Measurements from ENCODE around the gene CD79A. TPM values are rescaled to one million over a fixed set of nuclear protein-coding genes. Genes with fewer than 3 reads are reported as not detected.
"Not testable (repeated sequence)": the region's sequence is repeated elsewhere in the genome, so short reads cannot be mapped to it uniquely, and the experiment has no call there.

The CD79A gene
- total and polyA plus RNA-seq, 7 experiments from 2014 or later, result 2.6 to 27.9 (median 8.9) TPM

DNA sequence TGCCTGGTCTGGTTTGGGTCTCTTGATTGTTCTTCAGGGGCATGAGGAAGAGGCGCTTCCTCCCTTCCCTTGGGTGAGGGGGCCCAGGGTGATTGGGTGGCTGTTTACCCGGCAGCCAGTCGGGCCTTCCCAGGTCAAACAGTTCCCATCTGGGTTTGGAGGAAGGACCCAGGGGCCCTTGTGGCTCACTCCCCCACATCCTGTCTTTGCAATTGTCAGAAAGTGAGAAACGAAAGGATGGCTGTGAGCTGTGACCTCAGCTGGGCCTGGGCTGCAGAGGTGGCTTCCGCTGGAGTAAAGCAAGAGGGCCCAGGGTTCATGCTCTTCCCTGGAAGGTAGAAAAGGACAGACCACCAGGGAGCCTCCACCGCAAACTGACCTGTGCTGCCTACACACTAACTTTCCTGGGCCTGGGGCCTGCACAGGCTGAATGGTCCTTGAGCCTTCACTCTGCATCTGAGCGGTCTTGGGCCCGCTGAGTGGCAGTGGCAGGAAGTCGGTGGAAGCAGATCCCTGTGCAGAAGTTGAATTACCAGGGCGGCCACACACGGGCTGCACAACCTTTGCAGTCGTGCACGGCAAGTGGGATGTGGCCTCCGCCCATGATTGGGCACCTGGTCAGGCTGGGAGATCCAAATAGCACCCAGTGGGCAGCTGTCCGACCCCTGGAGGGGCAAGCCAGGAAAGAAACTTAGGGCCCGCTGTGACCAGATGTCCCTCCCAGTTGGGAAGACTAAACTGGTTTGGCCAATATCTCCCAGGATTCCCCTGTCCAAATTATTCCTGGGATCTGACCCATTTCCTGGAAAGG, 5.3 kb upstream of the CD79A start:
- CTCF ChIA-PET, result interaction anchor here (0.7 to 8.7 kb wide), 11 partner anchors 9 to 87 kb away, joined by 3 to 151 read pairs (median 6); partner anchors contain the start of genes RABAC1 and RPS19
- Histone ChIP-seq H3K4me1 (ENCODE audit: control insufficient read depth in 2 of 2, insufficient read depth in 2 of 2, low read length in 2 of 2) (peaks cover 69 to 83% of the 10 kb centered on the region in 2 donors), H3K4me3 (ENCODE audit: low read length) (no peak overlapping the region), H3K27ac (ENCODE audit: low read depth, low read length) (peak overlapping the region; percentile 74), H3K9me3 (ENCODE audit: control insufficient read depth in 2 of 3, low read length in 3 of 3) (no peaks in the 10 kb centered on the region), H3K27me3 (ENCODE audit: control insufficient read depth in 2 of 2, insufficient read depth in 2 of 2, low read length in 2 of 2) (no peaks in the 10 kb centered on the region), H3K36me3 (ENCODE audit: control insufficient read depth in 2 of 3, insufficient read depth in 3 of 3, low read length in 3 of 3) (peaks cover 0 to 28% (median 10%) of the 10 kb centered on the region in 3 experiments)
- H3K36me3 Mint-ChIP-seq, result peaks cover 0 to 22% (median 11%) of the 10 kb centered on the region in 5 donors
- DNase-seq, result peak; percentile 38 to 77 (median 73)
- no peaks in the 10 kb centered on the region for H3K27me3 Mint-ChIP-seq
- peak overlapping the region; percentile 75 to 93 (median 80) for H3K4me3 Mint-ChIP-seq
- ATAC-seq, result peak; percentile 50
- no peaks in the 10 kb centered on the region for H3K9me3 Mint-ChIP-seq
- intact Hi-C loops (cut with micrococcal nuclease), result loop anchor here (1.0 to 5.0 kb wide), 5 partner anchors 11 to 161 kb away; partner anchors contain the start of genes RPS19 (in 2 of the 2) and RABAC1 (in 1 of the 2)
- H3K4me1 Mint-ChIP-seq, result peaks cover 42 to 86% (median 75%) of the 10 kb centered on the region in 7 donors
- POLR2A ChIA-PET, result interaction anchor here (0.7 to 11.3 kb wide), 14 partner anchors 9 to 141 kb away, joined by 3 to 565 read pairs (median 12); partner anchors contain the start of genes ARHGEF1, ERFL and RPS19
- H3K27ac Mint-ChIP-seq, result peak overlapping the region; percentile 93 to 99 (median 97)

DNA sequence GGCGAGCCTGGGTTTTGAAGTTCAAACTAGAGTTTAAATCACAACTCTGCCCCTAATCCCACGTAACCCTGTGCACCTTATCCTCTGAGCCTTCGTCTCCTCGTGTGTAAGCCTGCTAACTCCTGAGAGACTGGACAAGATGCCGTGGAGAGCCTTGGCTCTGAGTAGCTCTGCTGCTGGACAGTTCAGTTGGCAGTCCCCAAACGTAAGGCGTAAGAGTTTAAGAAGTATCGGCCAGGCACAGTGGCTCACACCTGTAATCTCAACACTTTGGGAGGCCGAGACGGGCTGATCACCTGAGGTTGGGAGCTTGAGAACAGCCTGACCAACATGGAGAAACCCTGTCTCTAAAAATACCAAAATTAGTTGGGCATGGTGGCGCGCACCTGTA, 4.7 kb upstream of the CD79A start:
- ChIA-PET CTCF (interaction anchor here (1.1 to 8.7 kb wide), 14 partner anchors 9 to 86 kb away, joined by 3 to 151 read pairs (median 8); partner anchors contain the start of gene RPS19), POLR2A (interaction anchor here (0.6 to 11.3 kb wide), 20 partner anchors 8 to 1899 kb away, joined by 3 to 565 read pairs (median 6); partner anchors contain the start of genes ARHGEF1, ERFL, RABAC1 and RPS19)
- H3K27me3 Mint-ChIP-seq, result no peaks in the 10 kb centered on the region
- peak overlapping the region; percentile 91 to 99 (median 97) for H3K27ac Mint-ChIP-seq
- H3K4me1 Mint-ChIP-seq, result peaks cover 44 to 92% (median 78%) of the 10 kb centered on the region in 7 donors
- H3K4me1 ChIP-seq (ENCODE audit: control insufficient read depth in 2 of 2, insufficient read depth in 2 of 2, low read length in 2 of 2), result peaks cover 75 to 89% of the 10 kb centered on the region in 2 donors
- no peaks in the 10 kb centered on the region for H3K9me3 Mint-ChIP-seq
- peak overlapping the region in 8 of 10 donors; percentile 7 to 93 (median 62) for H3K4me3 Mint-ChIP-seq
- H3K36me3 ChIP-seq (ENCODE audit: control insufficient read depth in 2 of 3, insufficient read depth in 3 of 3, low read length in 3 of 3), result peaks cover 0 to 28% (median 10%) of the 10 kb centered on the region in 3 experiments
- peaks cover 0 to 22% (median 11%) of the 10 kb centered on the region in 5 donors for H3K36me3 Mint-ChIP-seq
- intact Hi-C loops (cut with micrococcal nuclease), result loop anchor here (2.0 to 5.0 kb wide), 3 partner anchors 38 to 160 kb away; partner anchors contain the start of gene RABAC1 (in 1 of the 2)
- ATAC-seq, result no peak
- DNase-seq, result no peak
- no peaks in the 10 kb centered on the region for H3K9me3 ChIP-seq (ENCODE audit: control insufficient read depth in 2 of 3, low read length in 3 of 3)
- H3K4me3 ChIP-seq (ENCODE audit: low read length), result no peak overlapping the region
- no peaks in the 10 kb centered on the region for H3K27me3 ChIP-seq (ENCODE audit: control insufficient read depth in 2 of 2, insufficient read depth in 2 of 2, low read length in 2 of 2)
- peak overlapping the region; percentile 74 for H3K27ac ChIP-seq (ENCODE audit: low read depth, low read length)

DNA sequence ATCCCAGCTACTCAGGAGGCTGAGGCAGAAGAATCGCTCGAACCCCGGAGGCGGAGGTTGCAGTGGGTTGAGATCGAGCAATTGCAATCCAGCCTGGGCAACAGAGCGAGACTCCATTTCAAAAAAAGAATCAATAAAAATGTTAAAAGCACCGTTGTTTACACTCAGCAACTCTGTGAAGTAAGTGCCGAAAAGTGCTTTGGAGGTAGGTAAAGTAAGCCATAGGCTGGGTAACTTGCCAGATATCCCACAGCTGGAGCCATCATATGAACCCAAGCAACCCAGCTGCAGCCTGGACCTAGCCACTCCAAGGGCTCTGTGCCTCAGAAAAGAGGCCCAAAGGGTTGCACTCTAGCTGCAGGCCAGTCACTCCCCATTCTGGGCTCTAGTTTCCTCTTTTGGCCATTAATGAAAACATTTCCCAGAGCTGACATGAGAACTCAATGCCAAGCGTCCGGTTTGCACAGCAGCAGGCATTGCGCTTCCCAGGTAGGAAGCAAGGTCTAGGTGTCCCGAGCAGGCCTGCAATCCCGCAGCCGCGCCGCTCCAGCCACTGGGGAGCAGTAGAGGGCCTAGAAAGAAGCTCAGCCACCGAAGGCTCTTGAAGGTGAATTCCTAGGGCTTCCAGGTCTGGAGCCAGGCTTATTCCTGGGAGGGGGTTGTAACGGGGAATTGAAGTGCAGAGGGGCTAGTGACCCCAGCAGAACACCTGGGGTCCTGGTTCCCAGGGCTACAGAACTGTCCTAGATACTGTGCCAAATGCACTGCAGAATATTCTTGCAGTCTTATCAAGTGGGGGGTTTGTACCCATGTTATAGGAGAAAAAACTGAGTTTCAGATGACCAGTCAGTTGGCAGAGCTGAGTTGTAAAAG, 4.1 kb upstream of the CD79A start:
- no peak overlapping the region for H3K4me3 ChIP-seq (ENCODE audit: low read length)
- no peaks in the 10 kb centered on the region for H3K27me3 ChIP-seq (ENCODE audit: control insufficient read depth in 2 of 2, insufficient read depth in 2 of 2, low read length in 2 of 2)
- H3K27ac Mint-ChIP-seq, result peak overlapping the region; percentile 91 to 99 (median 99)
- no peaks in the 10 kb centered on the region for H3K27me3 Mint-ChIP-seq
- H3K36me3 ChIP-seq (ENCODE audit: control insufficient read depth in 2 of 3, insufficient read depth in 3 of 3, low read length in 3 of 3), result peaks cover 0 to 26% (median 10%) of the 10 kb centered on the region in 3 experiments
- DNase-seq (peak; percentile 58 to 72 (median 65)), ATAC-seq (peak; percentile 20)
- H3K9me3 Mint-ChIP-seq, result no peaks in the 10 kb centered on the region
- POLR2A ChIA-PET, result interaction anchor here (0.6 to 11.3 kb wide), 26 partner anchors 8 to 1900 kb away, joined by 3 to 565 read pairs (median 5); partner anchors contain the start of genes ARHGEF1, ERFL, RABAC1 and RPS19
- intact Hi-C loops (cut with micrococcal nuclease), result loop anchor here (1.0 to 5.0 kb wide), 5 partner anchors 38 to 159 kb away; partner anchors contain the start of gene RABAC1 (in 1 of the 2)
- peaks cover 0 to 20% (median 8%) of the 10 kb centered on the region in 5 donors for H3K36me3 Mint-ChIP-seq
- CTCF ChIA-PET, result interaction anchor here (0.5 to 8.7 kb wide), 19 partner anchors 8 to 507 kb away, joined by 3 to 151 read pairs (median 6); partner anchors contain the start of gene RPS19
- H3K27ac ChIP-seq (ENCODE audit: low read depth, low read length), result peak overlapping the region; percentile 74
- peaks cover 45 to 93% (median 79%) of the 10 kb centered on the region in 7 donors for H3K4me1 Mint-ChIP-seq
- no peaks in the 10 kb centered on the region for H3K9me3 ChIP-seq (ENCODE audit: control insufficient read depth in 2 of 3, low read length in 3 of 3)
- peaks cover 82 to 91% of the 10 kb centered on the region in 2 donors for H3K4me1 ChIP-seq (ENCODE audit: control insufficient read depth in 2 of 2, insufficient read depth in 2 of 2, low read length in 2 of 2)
- H3K4me3 Mint-ChIP-seq, result peak overlapping the region; percentile 1 to 93 (median 67)

DNA sequence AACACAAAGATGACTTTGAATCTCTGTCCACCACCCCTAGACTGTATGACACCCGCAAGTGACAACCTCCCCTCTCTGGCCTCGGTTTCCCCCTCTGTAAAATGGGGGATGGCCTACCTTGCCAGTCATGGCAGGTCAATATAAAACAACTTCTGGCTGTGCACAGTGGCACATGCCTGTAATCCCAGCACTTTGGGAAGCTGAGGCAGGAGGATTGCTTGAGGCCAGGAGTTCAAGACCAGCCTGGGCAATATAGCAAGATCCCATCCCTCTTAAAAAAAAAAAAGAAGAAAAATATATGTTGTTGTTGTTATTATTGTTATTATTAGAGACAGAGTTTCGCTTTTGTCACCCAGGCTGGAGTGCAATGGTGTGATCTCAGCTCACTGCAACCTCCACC, 1.1 kb upstream of the CD79A start:
- Histone ChIP-seq H3K4me1 (ENCODE audit: control insufficient read depth in 2 of 2, insufficient read depth in 2 of 2, low read length in 2 of 2) (peaks cover 83 to 90% of the 10 kb centered on the region in 2 donors), H3K27ac (ENCODE audit: low read depth, low read length) (peak overlapping the region; percentile 86), H3K4me3 (ENCODE audit: low read length) (peak overlapping the region; percentile 34)
- ChIA-PET CTCF (interaction anchor here (1.0 to 8.7 kb wide), 5 partner anchors 12 to 72 kb away, joined by 3 to 151 read pairs (median 5); partner anchors contain the start of gene RPS19), POLR2A (interaction anchor here (0.7 to 11.3 kb wide), 10 partner anchors 10 to 83 kb away, joined by 3 to 565 read pairs (median 10); partner anchors contain the start of genes ARHGEF1, ERFL, RABAC1 and RPS19)
- H3K4me3 Mint-ChIP-seq, result peak overlapping the region; percentile 60 to 84 (median 80)
- H3K9me3 ChIP-seq (ENCODE audit: control insufficient read depth in 2 of 3, low read length in 3 of 3); H3K27me3 Mint-ChIP-seq; H3K9me3 Mint-ChIP-seq; DNase-seq; H3K27me3 ChIP-seq (ENCODE audit: control insufficient read depth in 2 of 2, insufficient read depth in 2 of 2, low read length in 2 of 2); H3K36me3 ChIP-seq (ENCODE audit: control insufficient read depth in 2 of 3, insufficient read depth in 3 of 3, low read length in 3 of 3); ATAC-seq: not testable (repeated sequence)
- peak overlapping the region; percentile 94 to 99 (median 98) for H3K27ac Mint-ChIP-seq
- H3K36me3 Mint-ChIP-seq, result peaks cover 0 to 12% (median 5%) of the 10 kb centered on the region in 5 donors
- intact Hi-C loops (cut with micrococcal nuclease), result loop anchor here (1.0 to 2.0 kb wide), 5 partner anchors 11 to 83 kb away; partner anchors contain the start of genes ERFL (in 1 of the 2) and RABAC1 (in 1 of the 2)
- H3K4me1 Mint-ChIP-seq, result peaks cover 43 to 96% (median 66%) of the 10 kb centered on the region in 7 donors

DNA sequence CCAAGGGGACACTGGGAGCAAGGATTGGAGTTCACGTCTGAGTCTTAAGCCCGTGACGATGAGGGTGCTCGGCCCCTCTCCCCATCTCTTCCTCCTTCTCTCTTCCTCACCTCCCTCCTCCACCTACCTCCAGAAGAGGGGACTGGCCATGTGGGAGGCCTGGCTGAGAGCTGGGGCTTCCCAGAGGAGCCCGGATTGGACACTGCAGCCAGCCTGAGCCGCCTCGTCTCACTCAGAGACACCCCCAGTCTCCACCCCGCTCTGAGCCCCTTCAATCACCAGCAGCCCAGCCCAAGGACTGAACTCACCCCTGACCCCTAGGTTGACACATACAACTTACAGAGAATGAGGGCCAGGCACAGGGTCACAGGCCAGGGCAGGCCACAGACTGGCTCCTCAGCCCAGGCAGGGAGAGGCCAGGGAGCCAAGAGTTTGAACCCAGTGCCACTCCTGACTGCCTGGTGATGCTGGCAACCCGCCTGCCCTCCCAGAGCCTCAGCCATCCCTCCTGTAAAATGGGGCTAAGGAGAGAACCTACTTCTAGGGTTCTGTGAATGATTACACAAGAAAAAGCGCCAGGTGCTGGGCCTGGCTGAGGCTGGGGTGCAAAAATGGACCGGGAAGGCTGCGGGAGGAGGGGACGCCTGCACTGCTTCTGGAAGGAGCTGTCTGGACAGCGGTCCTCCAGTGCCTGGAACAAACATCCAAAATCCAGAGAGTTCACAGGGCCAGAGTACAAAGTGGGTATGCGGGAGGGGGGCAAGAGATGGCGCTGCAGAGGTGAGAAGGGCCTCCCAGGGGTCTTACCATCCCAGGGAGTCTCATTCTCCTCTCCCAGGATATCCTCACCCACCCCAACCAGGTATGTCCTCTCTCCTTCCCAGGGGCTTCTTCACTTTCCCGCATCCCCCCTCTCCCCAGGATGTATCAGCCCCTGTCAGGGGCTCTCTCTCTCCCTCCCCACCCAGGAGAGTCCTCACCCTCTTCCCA, 1.1 kb downstream of the CD79A start:
- Mint-ChIP-seq H3K36me3 (peaks cover 0 to 5% (median 4%) of the 10 kb centered on the region in 5 donors), H3K4me1 (peaks cover 35 to 85% (median 59%) of the 10 kb centered on the region in 7 donors), H3K9me3 (peaks cover 0 to 4% (median 0%) of the 10 kb centered on the region in 11 donors), H3K4me3 (peak overlapping the region in 8 of 10 donors; percentile 60 to 82 (median 76)), H3K27ac (peak overlapping the region; percentile 94 to 99 (median 98)), H3K27me3 (no peaks in the 10 kb centered on the region)
- intact Hi-C loops (cut with micrococcal nuclease), result no loop called here
- peak in 1 of 9 donors; percentile 30 for DNase-seq
- Histone ChIP-seq H3K36me3 (ENCODE audit: control insufficient read depth in 2 of 3, insufficient read depth in 3 of 3, low read length in 3 of 3) (peaks cover 0 to 2% (median 0%) of the 10 kb centered on the region in 3 experiments), H3K4me1 (ENCODE audit: control insufficient read depth in 2 of 2, insufficient read depth in 2 of 2, low read length in 2 of 2) (peaks cover 74 to 80% of the 10 kb centered on the region in 2 donors), H3K9me3 (ENCODE audit: control insufficient read depth in 2 of 3, low read length in 3 of 3) (no peaks in the 10 kb centered on the region), H3K27me3 (ENCODE audit: control insufficient read depth in 2 of 2, insufficient read depth in 2 of 2, low read length in 2 of 2) (no peaks in the 10 kb centered on the region), H3K27ac (ENCODE audit: low read depth, low read length) (peak overlapping the region; percentile 86), H3K4me3 (ENCODE audit: low read length) (peak overlapping the region; percentile 15)
- CTCF ChIA-PET, result interaction anchor here (0.6 to 8.7 kb wide), 2 partner anchors 9 to 20 kb away, joined by 3 to 151 read pairs; no protein-coding TSS in a partner anchor
- no peak for ATAC-seq
- POLR2A ChIA-PET, result interaction anchor here (0.5 to 11.3 kb wide), 5 partner anchors 8 to 50 kb away, joined by 3 to 565 read pairs (median 43); partner anchors contain the start of genes ARHGEF1, ERFL and RPS19
